HL-60 (cell line): ENCODE results near the gene ZNF22.

Source experiments
- DNase-seq, 2 experiments: peaks; one replicate each; pipeline ENCODE4 v3.0.0-alpha.2; 2010 to 2020; ENCODE audit warnings: low read depth in 1 of 2, low spot score in 1 of 2
- H3K27ac ChIP-seq: fragments of 250-450 bp; sonication (Bioruptor Pico); replicated peaks from 2 replicates; pipeline ENCODE4 v1.5.1; 2020; ENCODE audit warnings: mild to moderate bottlenecking, moderate library complexity
- H3K27me3 ChIP-seq: fragments of 250-450 bp; sonication (Bioruptor Pico); 2 replicates; pipeline ENCODE4 v1.5.1; 2021; ENCODE audit warnings: mild to moderate bottlenecking, moderate library complexity; ENCODE audit not compliant: insufficient read depth, poor library complexity, severe bottlenecking
- H3K4me3 ChIP-seq: replicated peaks from 2 replicates; pipeline ENCODE4 v1.5.1; 2011; ENCODE audit warnings: mild to moderate bottlenecking, control low read depth, low read length; ENCODE audit not compliant: insufficient read depth
- GABPA ChIP-seq: IDR thresholded peaks from 2 replicates; pipeline ENCODE4 v1.6.1; 2012; ENCODE audit warnings: low read depth
- POLR2AphosphoS5 ChIP-seq: IDR thresholded peaks from 2 replicates; pipeline ENCODE4 v1.6.1; 2012; ENCODE audit warnings: low read depth
- SPI1 ChIP-seq: IDR thresholded peaks from 2 replicates; pipeline ENCODE4 v1.6.1; 2012; ENCODE audit warnings: low read depth, mild to moderate bottlenecking, borderline replicate concordance
- TF ChIP-seq, protein P1 (sequence below): IDR thresholded peaks from one replicate; pipeline ENCODE4 v1.5.1; 2011; ENCODE audit warnings: low read length, control low read depth, inconsistent platforms; ENCODE audit not compliant: insufficient read depth
- TF ChIP-seq, protein P2 (sequence below): IDR thresholded peaks from 2 replicates; pipeline ENCODE4 v1.6.1; 2012; ENCODE audit warnings: low read depth; ENCODE audit not compliant: insufficient replicate concordance

ZNF22 gene

DNA sequence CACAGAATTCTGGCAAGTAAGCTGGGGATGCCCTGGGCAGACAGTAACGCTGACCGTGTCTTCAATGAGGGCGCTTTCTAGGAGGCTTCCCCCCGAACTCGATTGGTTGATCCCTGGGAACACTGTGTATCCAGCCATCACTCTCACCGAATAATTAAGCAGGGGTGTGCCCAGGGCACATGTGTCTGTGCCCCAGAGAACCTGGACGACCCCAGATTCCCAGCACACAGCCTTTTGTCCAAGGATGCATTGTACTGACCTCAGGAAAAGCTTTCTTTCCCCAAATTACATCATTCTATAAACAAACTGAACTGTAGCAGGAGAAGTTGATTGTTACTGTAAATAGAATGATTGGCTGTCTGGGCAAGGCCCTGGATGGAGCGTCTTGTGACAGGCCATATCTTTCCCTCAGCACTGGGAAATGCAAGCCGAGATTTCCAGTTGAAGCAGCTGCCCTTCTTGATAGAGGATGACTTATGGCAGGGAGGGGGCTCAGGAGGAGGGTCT, 15.5 kb upstream of the ZNF22 start:
- Histone ChIP-seq H3K4me3 (no peak overlapping the region), H3K27me3 (no peaks in the 10 kb centered on the region), H3K27ac (no peak overlapping the region)
- TF ChIP-seq, protein P1, sequence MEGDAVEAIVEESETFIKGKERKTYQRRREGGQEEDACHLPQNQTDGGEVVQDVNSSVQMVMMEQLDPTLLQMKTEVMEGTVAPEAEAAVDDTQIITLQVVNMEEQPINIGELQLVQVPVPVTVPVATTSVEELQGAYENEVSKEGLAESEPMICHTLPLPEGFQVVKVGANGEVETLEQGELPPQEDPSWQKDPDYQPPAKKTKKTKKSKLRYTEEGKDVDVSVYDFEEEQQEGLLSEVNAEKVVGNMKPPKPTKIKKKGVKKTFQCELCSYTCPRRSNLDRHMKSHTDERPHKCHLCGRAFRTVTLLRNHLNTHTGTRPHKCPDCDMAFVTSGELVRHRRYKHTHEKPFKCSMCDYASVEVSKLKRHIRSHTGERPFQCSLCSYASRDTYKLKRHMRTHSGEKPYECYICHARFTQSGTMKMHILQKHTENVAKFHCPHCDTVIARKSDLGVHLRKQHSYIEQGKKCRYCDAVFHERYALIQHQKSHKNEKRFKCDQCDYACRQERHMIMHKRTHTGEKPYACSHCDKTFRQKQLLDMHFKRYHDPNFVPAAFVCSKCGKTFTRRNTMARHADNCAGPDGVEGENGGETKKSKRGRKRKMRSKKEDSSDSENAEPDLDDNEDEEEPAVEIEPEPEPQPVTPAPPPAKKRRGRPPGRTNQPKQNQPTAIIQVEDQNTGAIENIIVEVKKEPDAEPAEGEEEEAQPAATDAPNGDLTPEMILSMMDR: no peak
- no peak for TF ChIP-seq GABPA
- no peak for TF ChIP-seq SPI1
- no peak for TF ChIP-seq POLR2AphosphoS5
- TF ChIP-seq, protein P2, sequence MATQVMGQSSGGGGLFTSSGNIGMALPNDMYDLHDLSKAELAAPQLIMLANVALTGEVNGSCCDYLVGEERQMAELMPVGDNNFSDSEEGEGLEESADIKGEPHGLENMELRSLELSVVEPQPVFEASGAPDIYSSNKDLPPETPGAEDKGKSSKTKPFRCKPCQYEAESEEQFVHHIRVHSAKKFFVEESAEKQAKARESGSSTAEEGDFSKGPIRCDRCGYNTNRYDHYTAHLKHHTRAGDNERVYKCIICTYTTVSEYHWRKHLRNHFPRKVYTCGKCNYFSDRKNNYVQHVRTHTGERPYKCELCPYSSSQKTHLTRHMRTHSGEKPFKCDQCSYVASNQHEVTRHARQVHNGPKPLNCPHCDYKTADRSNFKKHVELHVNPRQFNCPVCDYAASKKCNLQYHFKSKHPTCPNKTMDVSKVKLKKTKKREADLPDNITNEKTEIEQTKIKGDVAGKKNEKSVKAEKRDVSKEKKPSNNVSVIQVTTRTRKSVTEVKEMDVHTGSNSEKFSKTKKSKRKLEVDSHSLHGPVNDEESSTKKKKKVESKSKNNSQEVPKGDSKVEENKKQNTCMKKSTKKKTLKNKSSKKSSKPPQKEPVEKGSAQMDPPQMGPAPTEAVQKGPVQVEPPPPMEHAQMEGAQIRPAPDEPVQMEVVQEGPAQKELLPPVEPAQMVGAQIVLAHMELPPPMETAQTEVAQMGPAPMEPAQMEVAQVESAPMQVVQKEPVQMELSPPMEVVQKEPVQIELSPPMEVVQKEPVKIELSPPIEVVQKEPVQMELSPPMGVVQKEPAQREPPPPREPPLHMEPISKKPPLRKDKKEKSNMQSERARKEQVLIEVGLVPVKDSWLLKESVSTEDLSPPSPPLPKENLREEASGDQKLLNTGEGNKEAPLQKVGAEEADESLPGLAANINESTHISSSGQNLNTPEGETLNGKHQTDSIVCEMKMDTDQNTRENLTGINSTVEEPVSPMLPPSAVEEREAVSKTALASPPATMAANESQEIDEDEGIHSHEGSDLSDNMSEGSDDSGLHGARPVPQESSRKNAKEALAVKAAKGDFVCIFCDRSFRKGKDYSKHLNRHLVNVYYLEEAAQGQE: no peak
- DNase-seq: no peak

DNA sequence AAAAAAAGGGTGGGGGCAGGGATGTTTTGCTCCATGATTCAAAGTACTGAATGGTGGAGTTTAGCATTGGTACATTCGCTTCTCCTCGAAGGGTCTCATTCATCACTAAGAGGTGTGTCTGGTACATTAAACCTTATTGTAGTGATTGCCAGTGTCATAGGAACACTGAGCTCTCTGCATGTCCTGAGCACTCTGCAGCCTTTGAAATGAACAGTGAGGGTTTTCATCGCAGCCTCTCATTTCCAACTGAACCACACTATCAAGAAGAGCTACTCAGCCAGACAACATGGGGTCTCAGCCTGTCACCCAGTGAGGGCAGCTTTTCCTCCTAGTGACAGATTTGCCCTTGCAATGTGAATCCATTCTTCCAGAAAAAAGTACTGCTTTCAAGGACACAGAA, 14.5 kb upstream of the ZNF22 start:
- TF ChIP-seq, protein P2: no peak
- no peak for TF ChIP-seq SPI1
- no peak for TF ChIP-seq POLR2AphosphoS5
- TF ChIP-seq, protein P1: no peak
- no peak for TF ChIP-seq GABPA
- H3K4me3 ChIP-seq: no peak overlapping the region
- no peaks in the 10 kb centered on the region for H3K27me3 ChIP-seq
- no peak overlapping the region for H3K27ac ChIP-seq
- DNase-seq: no peak

DNA sequence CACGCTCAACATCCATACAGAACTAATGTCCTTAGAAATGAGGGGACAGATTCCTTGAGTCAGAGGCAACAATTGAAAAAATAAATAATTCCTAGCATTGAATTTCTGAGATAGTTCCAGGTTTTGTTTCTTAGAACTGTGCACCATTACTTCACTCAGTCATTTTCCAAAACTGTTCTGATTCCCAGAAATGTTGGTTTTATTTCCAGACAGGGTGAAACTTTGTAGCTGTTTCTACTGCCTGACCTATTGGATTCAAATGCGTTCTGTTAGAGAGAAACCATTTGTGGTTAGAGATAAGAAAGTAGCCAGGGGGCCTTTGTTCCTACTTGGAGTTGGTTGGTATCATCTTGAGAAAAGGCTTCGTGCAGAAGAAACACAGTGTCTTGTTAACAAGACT, 14.1 kb upstream of the ZNF22 start:
- Histone ChIP-seq H3K27ac (no peak overlapping the region), H3K4me3 (no peak overlapping the region), H3K27me3 (no peaks in the 10 kb centered on the region)
- DNase-seq: no peak
- no peak for TF ChIP-seq SPI1

DNA sequence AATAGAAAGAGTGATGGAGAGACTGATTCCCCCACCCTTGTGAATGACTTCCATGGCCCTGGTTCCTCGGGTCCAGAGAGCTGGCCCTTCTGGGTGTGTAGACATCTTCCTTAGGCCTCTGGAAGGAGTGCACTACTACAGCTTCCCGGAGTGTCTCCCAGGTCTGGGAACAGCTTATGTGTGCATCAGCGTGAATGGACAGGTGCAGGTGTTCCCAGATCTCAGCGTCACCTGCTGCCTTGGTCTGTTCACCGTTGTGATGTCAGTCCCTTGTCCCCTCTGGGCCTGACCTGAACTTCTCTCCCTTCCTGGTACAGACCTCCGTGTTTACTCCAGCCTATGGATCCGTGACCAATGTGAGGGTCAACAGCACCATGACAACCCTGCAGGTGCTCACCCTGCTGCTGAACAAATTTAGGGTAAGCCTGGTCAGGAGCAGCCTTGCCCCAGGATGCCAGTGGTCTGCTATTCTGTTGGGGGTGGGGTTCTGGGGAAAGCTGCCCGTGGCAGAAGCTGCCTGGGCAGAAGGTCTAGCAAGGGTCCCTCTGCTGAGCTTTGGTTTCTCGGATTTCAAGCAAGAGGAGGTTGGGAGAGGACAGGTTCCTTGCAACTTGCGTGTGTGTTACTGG, 11.7 kb upstream of the ZNF22 start:
- no peak overlapping the region for H3K27ac ChIP-seq
- TF ChIP-seq, protein P2: no peak
- TF ChIP-seq GABPA: no peak
- no peak overlapping the region for H3K4me3 ChIP-seq
- DNase-seq: no peak
- H3K27me3 ChIP-seq: no peaks in the 10 kb centered on the region
